Calu3 (cell line): ENCODE data around the gene RNF133. TPM values are rescaled to one million over a fixed set of nuclear protein-coding genes. Genes with fewer than 3 reads are reported as not detected.

Experiments
- Bru-seq: library from RNA; stranded (reverse); fragments of 400-500 nt; gene quantifications from one replicate; lab custom pipeline; 2021; lab: Mats Ljungman, UMichigan
- BruChase-seq, 2 experiments: library from RNA; stranded (reverse); fragments of 400-500 nt; gene quantifications; one replicate each; lab custom pipeline; 2021; lab: Mats Ljungman, UMichigan
- BruUV-seq: library from RNA; stranded (reverse); fragments of 400-500 nt; replicated peaks from 2 replicates; lab custom pipeline; 2021; lab: Mats Ljungman, UMichigan
- CTCF ChIA-PET: fragments of 300-600 bp; sonication (Branson Sonifier 250); formaldehyde crosslinking; loops from one replicate; lab custom pipeline; 2022; ENCODE audit warnings: antibody characterized with exemption; lab: Charles Lee
- DNase-seq: peaks from one replicate; pipeline ENCODE4 v3.0.0; 2022
- H3K27ac Mint-ChIP-seq: one replicate; pipeline ENCODE4 v1.8.0; 2022; ENCODE audit warnings: mixed read lengths; ENCODE audit not compliant: unreplicated experiment
- H3K27me3 Mint-ChIP-seq: one replicate; pipeline ENCODE4 v1.8.0; 2022; ENCODE audit warnings: mixed read lengths; ENCODE audit not compliant: unreplicated experiment
- H3K36me3 Mint-ChIP-seq: one replicate; pipeline ENCODE4 v1.8.0; 2022; ENCODE audit warnings: mild to moderate bottlenecking, moderate library complexity, mixed read lengths; ENCODE audit not compliant: insufficient read depth, unreplicated experiment
- H3K4me1 Mint-ChIP-seq: one replicate; pipeline ENCODE4 v1.8.0; 2022; ENCODE audit warnings: mild to moderate bottlenecking, low read depth, mixed read lengths; ENCODE audit not compliant: unreplicated experiment
- H3K4me3 Mint-ChIP-seq: one replicate; pipeline ENCODE4 v1.8.0; 2022; ENCODE audit warnings: mild to moderate bottlenecking, low read depth, moderate library complexity, mixed read lengths; ENCODE audit not compliant: unreplicated experiment
- H3K9me3 Mint-ChIP-seq: one replicate; pipeline ENCODE4 v1.8.0; 2022; ENCODE audit warnings: low read depth, mixed read lengths; ENCODE audit not compliant: unreplicated experiment
- intact Hi-C: fragments of 100-400 bp; cut with micrococcal nuclease; formaldehyde crosslinking; loops from one replicate; pipeline ENCODE4 v1.10.0; 2022; ENCODE audit not compliant: unreplicated experiment
- long read RNA-seq: library from polyadenylated mRNA; stranded (forward); transcript quantifications from one replicate; pipeline ENCODE4 v2.0.0, GENCODE V29; 2022
- total RNA-seq: library from RNA; stranded (reverse); gene quantifications from 2 replicates; pipeline ENCODE4 v1.2.3, GENCODE V29; 2022
- TF ChIP-seq, protein P1 (sequence below): fragments of 200-600 bp; IDR thresholded peaks from one replicate; pipeline ENCODE4 v1.8.0; 2022; ENCODE audit warnings: antibody characterized with exemption; ENCODE audit not compliant: unreplicated experiment

The RNF133 gene
- total RNA-seq (0.69 and 0.97 TPM in 2 replicates), Bru-seq, nascent RNA (percentile 73 among the genes with signal in this experiment), BruChase-seq, experiment 1, labeled RNA remaining after a 6-hour chase (percentile 48 among the genes with signal in this experiment), BruChase-seq, experiment 2, labeled RNA remaining after a 2-hour chase (percentile 43 among the genes with signal in this experiment)
- long read RNA-seq = 0 reads

DNA sequence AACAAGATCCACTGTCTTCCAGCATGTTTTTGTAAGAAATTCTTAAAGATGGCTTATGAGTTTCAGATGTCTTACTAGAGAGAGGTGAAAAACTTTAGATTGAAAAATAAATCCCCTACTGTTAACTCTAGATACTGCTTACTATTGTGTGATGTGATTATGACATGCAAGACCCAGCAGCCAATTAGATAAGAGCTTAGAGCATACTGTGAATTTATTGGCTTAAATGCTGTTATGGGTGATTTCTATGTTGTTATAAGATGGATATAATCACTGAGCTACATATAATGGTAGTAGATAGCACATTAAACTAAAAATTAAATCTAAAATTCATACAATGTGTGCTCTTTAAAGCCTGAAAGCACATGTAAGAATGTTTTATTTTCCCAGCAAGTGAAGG, at the start of gene RNF133:
RNF133 (minus strand) TSS at position 101 of the 400 bp plus-strand sequence. CDS start 199 bp downstream, outside the sequence.
- peaks cover 12% of the 10 kb centered on the region for H3K4me1 Mint-ChIP-seq
- H3K36me3 Mint-ChIP-seq = no peaks in the 10 kb centered on the region

DNA sequence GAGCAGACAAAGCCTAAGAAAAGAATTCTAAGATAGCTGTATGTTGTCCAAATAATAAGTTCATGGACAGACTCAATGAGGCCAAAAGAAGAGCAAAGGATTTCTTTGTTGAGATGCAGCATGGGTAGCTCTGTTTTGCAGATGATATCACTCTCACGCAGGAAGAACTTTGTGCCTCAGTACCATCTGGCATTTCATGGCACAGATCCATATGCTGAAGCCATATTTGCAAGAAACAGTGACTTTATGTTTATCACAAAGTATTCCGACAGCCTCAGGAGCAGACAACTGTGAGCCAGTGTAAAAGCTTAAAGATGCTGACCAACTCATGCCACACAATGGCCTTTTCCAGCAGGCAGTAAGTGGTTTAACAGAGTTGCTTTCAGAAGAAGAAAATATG, 49.3 kb upstream of the RNF133 start:
- no peaks in the 10 kb centered on the region for H3K27me3 Mint-ChIP-seq
- no peak overlapping the region for H3K27ac Mint-ChIP-seq
- intact Hi-C loops = no loop called here
- H3K36me3 Mint-ChIP-seq = no peaks in the 10 kb centered on the region
- TF ChIP-seq, protein P1, sequence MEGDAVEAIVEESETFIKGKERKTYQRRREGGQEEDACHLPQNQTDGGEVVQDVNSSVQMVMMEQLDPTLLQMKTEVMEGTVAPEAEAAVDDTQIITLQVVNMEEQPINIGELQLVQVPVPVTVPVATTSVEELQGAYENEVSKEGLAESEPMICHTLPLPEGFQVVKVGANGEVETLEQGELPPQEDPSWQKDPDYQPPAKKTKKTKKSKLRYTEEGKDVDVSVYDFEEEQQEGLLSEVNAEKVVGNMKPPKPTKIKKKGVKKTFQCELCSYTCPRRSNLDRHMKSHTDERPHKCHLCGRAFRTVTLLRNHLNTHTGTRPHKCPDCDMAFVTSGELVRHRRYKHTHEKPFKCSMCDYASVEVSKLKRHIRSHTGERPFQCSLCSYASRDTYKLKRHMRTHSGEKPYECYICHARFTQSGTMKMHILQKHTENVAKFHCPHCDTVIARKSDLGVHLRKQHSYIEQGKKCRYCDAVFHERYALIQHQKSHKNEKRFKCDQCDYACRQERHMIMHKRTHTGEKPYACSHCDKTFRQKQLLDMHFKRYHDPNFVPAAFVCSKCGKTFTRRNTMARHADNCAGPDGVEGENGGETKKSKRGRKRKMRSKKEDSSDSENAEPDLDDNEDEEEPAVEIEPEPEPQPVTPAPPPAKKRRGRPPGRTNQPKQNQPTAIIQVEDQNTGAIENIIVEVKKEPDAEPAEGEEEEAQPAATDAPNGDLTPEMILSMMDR = no peak
- BruUV-seq = no TSS peak
- no peak for DNase-seq
- H3K9me3 Mint-ChIP-seq = no peaks in the 10 kb centered on the region
- H3K4me1 Mint-ChIP-seq = peaks cover 9% of the 10 kb centered on the region
- no peak overlapping the region for H3K4me3 Mint-ChIP-seq
- CTCF ChIA-PET = no interaction called here

More for the DNA sequence above, at the start of gene RNF133:
- Mint-ChIP-seq H3K4me3 (no peak within 1 kb of the TSS), H3K9me3 (no peaks in the 10 kb centered on the region), H3K27me3 (no peaks in the 10 kb centered on the region), H3K27ac (no peak within 1 kb of the TSS)
- intact Hi-C loops = no loop called here
- CTCF ChIA-PET = no interaction called here
- no peak for DNase-seq
- no TSS peak for BruUV-seq
- TF ChIP-seq, protein P1 = no peak

DNA sequence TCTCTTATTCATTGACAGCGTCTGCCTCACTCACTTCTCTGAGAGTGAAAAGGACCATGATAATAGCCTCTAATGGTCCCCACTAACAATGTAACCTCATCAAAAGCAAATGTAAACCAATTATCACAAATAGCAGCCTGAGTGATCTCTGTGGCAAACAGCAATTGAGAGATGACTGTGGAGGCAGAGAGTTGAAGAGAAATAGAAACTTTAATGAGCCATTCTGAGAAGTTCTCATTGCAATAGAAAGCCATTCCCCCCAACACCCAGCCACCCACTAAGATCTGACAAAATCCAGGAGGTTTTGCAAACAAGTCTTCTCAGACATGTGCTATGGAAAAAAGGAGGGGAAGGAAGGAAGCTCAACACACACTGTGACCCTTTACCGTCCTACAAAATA, 48.0 kb upstream of the RNF133 start:
- TF ChIP-seq, protein P1 = no peak
- CTCF ChIA-PET = no interaction called here
- no peaks in the 10 kb centered on the region for H3K4me1 Mint-ChIP-seq
- BruUV-seq = no TSS peak
- H3K9me3 Mint-ChIP-seq = no peaks in the 10 kb centered on the region
- H3K27ac Mint-ChIP-seq = no peak overlapping the region
- DNase-seq = no peak
- H3K27me3 Mint-ChIP-seq = no peaks in the 10 kb centered on the region
- no peaks in the 10 kb centered on the region for H3K36me3 Mint-ChIP-seq
- intact Hi-C loops = no loop called here
- no peak overlapping the region for H3K4me3 Mint-ChIP-seq

- intact Hi-C loops = no loop called here
- Mint-ChIP-seq H3K27ac (no peak overlapping the region), H3K27me3 (no peaks in the 10 kb centered on the region), H3K4me1 (no peaks in the 10 kb centered on the region), H3K9me3 (no peaks in the 10 kb centered on the region), H3K4me3 (no peak overlapping the region), H3K36me3 (no peaks in the 10 kb centered on the region)
- DNase-seq = no peak
- no TSS peak for BruUV-seq
- CTCF ChIA-PET = no interaction called here
- TF ChIP-seq, protein P1 = no peak
Observed at GRCh38 chr7:122743211-122743610, 44.3 kb upstream of the RNF133 start.
